Kidney epithelial cell (primary cell): ENCODE measurements around the gene PLCG2. TPM values are rescaled to one million over a fixed set of nuclear protein-coding genes. Genes with fewer than 3 reads are reported as not detected.

Experiments
- DNase-seq: peaks from one replicate; pipeline ENCODE4 v3.0.0-alpha.2; 2010; ENCODE audit warnings: low read depth
- H3K27me3 ChIP-seq: 2 replicates; pipeline ENCODE4 v1.6.0; 2011; ENCODE audit warnings: low read length; ENCODE audit not compliant: control insufficient read depth, insufficient read depth
- H3K36me3 ChIP-seq: 2 replicates; pipeline ENCODE4 v1.5.1; 2011; ENCODE audit warnings: low read length; ENCODE audit not compliant: control insufficient read depth, insufficient read depth
- H3K4me3 ChIP-seq: 2 replicates; pipeline ENCODE4 v1.5.1; 2011; ENCODE audit warnings: low read depth, mild to moderate bottlenecking, control low read depth, low read length
- CTCF ChIP-seq: IDR thresholded peaks from 2 replicates; pipeline ENCODE4 v1.5.1; 2011; ENCODE audit warnings: mild to moderate bottlenecking, moderate library complexity, low read length, control low read depth, inconsistent platforms; ENCODE audit not compliant: insufficient read depth, poor library complexity, severe bottlenecking
- total RNA-seq: library from RNA; depleted of rRNA; stranded (reverse); fragments of >200 nt; gene quantifications from 2 replicates; pipeline ENCODE4 v1.2.3, GENCODE V29; 2015

PLCG2 gene
- total RNA-seq, 1 donor from 2014 or later = 17.3 TPM

DNA sequence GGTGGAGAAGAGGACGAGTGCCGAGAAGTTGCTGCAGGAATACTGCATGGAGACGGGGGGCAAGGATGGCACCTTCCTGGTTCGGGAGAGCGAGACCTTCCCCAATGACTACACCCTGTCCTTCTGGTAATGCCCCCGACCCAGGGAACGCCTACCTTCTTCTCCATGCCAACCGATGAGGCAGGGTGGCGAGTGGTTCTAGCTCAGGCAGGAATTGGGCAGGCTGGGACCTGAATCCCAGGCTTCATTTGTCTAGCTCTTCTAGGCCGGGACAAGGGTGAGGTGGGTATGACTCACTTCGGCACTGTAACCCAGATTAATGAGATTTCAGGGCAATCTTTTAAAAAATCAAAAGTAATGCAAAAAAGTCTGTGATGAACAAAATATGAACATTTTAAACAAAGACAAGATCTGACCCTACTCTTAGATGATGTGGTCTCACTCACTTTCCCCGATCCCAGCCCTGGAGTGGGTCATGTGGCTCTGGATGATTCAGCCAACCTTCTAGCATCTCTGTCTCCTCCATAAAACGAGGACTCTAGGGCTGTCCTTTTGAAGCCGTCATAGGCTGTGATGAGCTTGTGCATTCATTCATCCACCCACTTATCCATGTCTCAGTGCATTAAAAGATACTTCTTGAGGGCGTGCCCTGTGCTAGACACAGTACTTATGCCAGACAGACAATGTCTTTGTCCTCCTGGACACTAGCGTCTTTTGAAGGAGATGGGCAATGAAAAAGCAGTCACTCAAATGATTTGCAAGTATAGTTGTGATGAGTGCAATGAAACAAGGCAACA, 129.6 kb downstream of the PLCG2 start:
- no peak overlapping the region for H3K4me3 ChIP-seq

GRCh38 chr16:81910366-81910885, 131.3 kb downstream of the PLCG2 start:
- DNase-seq = no peak
- TF ChIP-seq CTCF = no peak
- H3K27me3 ChIP-seq = no peaks in the 10 kb centered on the region
- no peaks in the 10 kb centered on the region for H3K36me3 ChIP-seq
- H3K4me3 ChIP-seq = no peak overlapping the region

More for the DNA sequence above, 129.6 kb downstream of the PLCG2 start:
- no peaks in the 10 kb centered on the region for H3K36me3 ChIP-seq
- H3K27me3 ChIP-seq = no peaks in the 10 kb centered on the region
- DNase-seq = no peak
- no peak for TF ChIP-seq CTCF

- Histone ChIP-seq H3K4me3 (no peak overlapping the region), H3K36me3 (no peaks in the 10 kb centered on the region), H3K27me3 (no peaks in the 10 kb centered on the region)
- TF ChIP-seq CTCF = no peak
- no peak for DNase-seq
Observed at GRCh38 chr16:81912395-81912794, 133.3 kb downstream of the PLCG2 start.

DNA sequence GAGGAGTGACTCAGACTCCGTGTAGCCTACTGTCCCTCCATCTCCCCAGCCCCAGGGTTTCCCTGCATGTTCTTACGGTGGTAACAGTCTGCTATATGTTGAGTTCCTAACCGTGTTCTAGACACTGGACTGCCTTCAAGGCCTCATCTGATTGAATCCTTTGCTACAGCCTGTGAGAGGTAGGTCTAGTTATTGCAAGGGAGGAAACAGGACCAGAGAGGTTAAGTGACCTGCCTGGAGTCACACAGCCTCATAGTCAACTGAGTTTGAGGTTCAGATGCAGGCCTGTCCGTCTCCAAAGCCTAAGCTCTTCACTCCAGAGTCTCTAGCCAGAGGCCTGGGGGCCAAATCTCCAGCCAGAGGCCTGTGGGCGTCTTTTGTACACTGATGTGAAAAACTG, 134.1 kb downstream of the PLCG2 start:
- no peak for TF ChIP-seq CTCF
- H3K36me3 ChIP-seq = no peaks in the 10 kb centered on the region
- no peak for DNase-seq
- H3K27me3 ChIP-seq = no peaks in the 10 kb centered on the region
- no peak overlapping the region for H3K4me3 ChIP-seq

DNA sequence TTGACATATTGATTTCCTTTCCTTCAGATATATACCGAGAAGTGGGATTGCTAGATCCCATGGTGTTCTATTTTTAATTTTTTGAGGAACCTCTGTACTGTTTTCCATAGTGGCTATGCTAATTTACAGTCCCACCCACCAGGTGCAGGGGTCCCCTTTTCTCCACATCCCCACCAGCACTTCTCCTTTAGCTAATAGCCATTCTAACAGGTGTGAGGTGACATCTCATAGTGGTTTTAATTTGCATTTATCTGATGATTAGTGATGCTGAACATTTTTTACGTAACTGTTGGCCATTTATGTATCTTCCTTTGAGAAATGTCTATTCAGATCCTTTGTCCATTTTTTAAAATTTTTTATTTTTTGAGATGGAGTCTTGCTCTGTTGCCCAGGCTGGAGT, 138.3 kb downstream of the PLCG2 start:
- Histone ChIP-seq H3K4me3 (no peak overlapping the region), H3K27me3 (no peaks in the 10 kb centered on the region), H3K36me3 (no peaks in the 10 kb centered on the region)
- no peak for DNase-seq
- TF ChIP-seq CTCF = no peak
